Psoas muscle (tissue), 8 donors: ENCODE data around the gene MMEL1. TPM values are rescaled to one million over a fixed set of nuclear protein-coding genes. Genes with fewer than 3 reads are reported as not detected.

Source experiments
- ATAC-seq, 4 donors: fragments of 200-7000 bp; cut with Tn5 transposase; one replicate each; pipeline ENCODE4 v1.9.1; 2020; ENCODE audit warnings: moderate library complexity in 3 of 4, mild to moderate bottlenecking in 2 of 4
- DNase-seq, 2 donors: peaks; one replicate each; pipeline ENCODE4 v3.0.0-alpha.2; 2020
- H3K27ac ChIP-seq: fragments of 200-600 bp; one replicate; pipeline ENCODE4 v1.8.0; 2022
- H3K27me3 ChIP-seq, 3 donors: fragments of 200-600 bp in 1 of 3; one replicate each; pipeline versions ENCODE4 v1.6.1 to v1.8.0; 2013 to 2022; ENCODE audit warnings: low read length in 2 of 3, mild to moderate bottlenecking in 2 of 3, moderate library complexity in 1 of 3; ENCODE audit not compliant: insufficient read depth in 3 of 3
- H3K36me3 ChIP-seq, 2 donors: fragments of 200-600 bp in 1 of 2; one replicate each; pipeline versions ENCODE4 v1.6.1 to v1.8.0; 2013 to 2022; ENCODE audit warnings: low read depth in 1 of 2, mild to moderate bottlenecking in 1 of 2, moderate library complexity in 1 of 2; ENCODE audit not compliant: insufficient read depth in 1 of 2
- H3K4me1 ChIP-seq: fragments of 200-600 bp; one replicate; pipeline ENCODE4 v1.8.0; 2022
- H3K4me3 ChIP-seq: fragments of 200-600 bp; one replicate; pipeline ENCODE4 v1.8.0; 2022; ENCODE audit warnings: mild to moderate bottlenecking
- H3K9me3 ChIP-seq: fragments of 200-600 bp; one replicate; pipeline ENCODE4 v1.8.0; 2022
- WGBS, 3 donors: extraction: QIAGEN DNeasy Blood & Tissue Kit; methylation state at CpG; one replicate each; pipeline versions ENCODE4 v1.1.6 to v1.1.7; 2013; 5-methylcytosine and 5-hydroxymethylcytosine counted together
- intact Hi-C, 2 donors: fragments of 100-400 bp; cut with DNase I; formaldehyde crosslinking; loops; one replicate each; pipeline versions ENCODE4 v1.11.0 to v1.14.2; 2022
- polyA plus RNA-seq, 3 donors: library from polyadenylated mRNA; stranded (reverse); fragments of 200-250 nt; gene quantifications; one replicate each; pipeline ENCODE4 v1.2.3, GENCODE V29; 2013
- total RNA-seq, 4 donors: library from RNA; stranded (reverse); fragmentation: NEBNext Ultra II Directional in 2 of 4; extraction: Animal tissue kit (Norgen Biotek cat#: 25700) in 2 of 4; gene quantifications; one replicate each; pipeline versions ENCODE4 v1.2.1 to v1.2.4, GENCODE V29; 2021 to 2023
- TF ChIP-seq, protein P1 (sequence below): fragments of 200-600 bp; IDR thresholded peaks from one replicate; pipeline ENCODE4 v1.8.0; 2022; ENCODE audit warnings: antibody characterized with exemption
- donor health status: healthy with polysubstance abuse.
- donor health status: DM: no; HTN: no; CAD: no; lungs with moderate emphysema.
- donor health status: Bipolar disorder and iron deficiency.
- donor health status: healthy.
- donor health status: DM: yes; HTN: yes; CAD: no.
- donor health status: DM: no; HTN: no; CAD: no.
- donor health status: DM: no; HTN: no; CAD: no.
- donor health status: DM: yes; HTN: yes; CAD: no.

MMEL1 gene
- total and polyA plus RNA-seq, 7 donors = 0.08 to 0.89 (median 0.21) TPM; not detected in 2

DNA sequence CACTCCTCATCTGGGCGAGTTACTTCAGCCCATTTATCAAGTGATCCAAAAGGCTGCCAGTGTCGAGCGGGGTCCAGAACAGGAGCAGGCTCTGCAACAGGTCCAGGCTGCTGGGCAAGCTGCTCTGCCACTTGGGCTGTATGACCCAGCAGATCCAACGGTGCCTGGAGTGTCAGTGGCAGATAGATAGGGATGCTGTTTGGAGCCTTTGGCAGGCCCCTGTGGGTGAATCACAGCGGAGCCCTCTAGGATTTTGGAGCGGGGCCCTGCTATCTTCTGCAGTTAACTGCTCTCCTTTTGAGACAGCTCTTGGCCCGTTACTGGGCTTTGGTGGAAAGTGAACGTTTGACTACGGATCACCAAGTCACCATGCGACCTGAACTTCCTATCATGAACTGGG lies 7.5 kb downstream of the MMEL1 start:
- peaks cover 0 to 64% (median 8%) of the 10 kb centered on the region in 3 donors for H3K27me3 ChIP-seq
- WGBS, 3 donors = 79 to 82% (median 80%) methylated on average over 10 of the region's 10 CpGs

DNA sequence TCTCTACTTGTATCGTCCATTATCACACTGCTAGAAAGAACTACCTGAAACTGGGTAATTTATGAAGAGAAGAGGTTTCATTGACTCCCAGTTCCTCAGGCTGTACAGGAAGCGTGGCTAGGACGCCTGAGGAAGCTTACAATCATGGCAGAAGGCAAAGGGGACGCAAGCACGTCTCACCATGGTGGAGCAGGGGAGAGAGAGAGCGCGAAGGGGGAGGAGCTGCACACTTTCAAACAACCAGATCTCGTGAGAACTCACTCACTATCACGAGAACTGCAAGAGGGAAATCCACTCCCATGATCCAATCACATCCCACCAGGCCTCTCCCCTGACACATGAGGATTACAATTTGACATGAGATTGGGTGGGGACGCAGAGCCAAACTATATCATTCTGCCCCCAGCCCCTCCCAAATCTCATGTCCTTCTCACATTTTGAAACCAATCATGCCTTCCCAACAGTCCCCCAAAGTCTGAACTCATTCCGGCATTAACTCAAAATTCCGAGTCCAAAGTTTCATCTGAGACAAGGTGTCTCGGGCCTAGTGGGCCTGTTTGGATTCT lies 8.0 kb downstream of the MMEL1 start:
- Histone ChIP-seq H3K4me1 (no peaks in the 10 kb centered on the region), H3K36me3 (no peaks in the 10 kb centered on the region), H3K4me3 (no peak overlapping the region), H3K27ac (no peak overlapping the region), H3K27me3 (peaks cover 0 to 63% (median 8%) of the 10 kb centered on the region in 3 donors), H3K9me3 (no peaks in the 10 kb centered on the region)
- intact Hi-C loops = no loop called here
- 77 to 82% (median 78%) methylated on average over 13 of the region's 13 CpGs for WGBS, 3 donors
- DNase-seq = no peak
- no peak for ATAC-seq
- TF ChIP-seq, protein P1, sequence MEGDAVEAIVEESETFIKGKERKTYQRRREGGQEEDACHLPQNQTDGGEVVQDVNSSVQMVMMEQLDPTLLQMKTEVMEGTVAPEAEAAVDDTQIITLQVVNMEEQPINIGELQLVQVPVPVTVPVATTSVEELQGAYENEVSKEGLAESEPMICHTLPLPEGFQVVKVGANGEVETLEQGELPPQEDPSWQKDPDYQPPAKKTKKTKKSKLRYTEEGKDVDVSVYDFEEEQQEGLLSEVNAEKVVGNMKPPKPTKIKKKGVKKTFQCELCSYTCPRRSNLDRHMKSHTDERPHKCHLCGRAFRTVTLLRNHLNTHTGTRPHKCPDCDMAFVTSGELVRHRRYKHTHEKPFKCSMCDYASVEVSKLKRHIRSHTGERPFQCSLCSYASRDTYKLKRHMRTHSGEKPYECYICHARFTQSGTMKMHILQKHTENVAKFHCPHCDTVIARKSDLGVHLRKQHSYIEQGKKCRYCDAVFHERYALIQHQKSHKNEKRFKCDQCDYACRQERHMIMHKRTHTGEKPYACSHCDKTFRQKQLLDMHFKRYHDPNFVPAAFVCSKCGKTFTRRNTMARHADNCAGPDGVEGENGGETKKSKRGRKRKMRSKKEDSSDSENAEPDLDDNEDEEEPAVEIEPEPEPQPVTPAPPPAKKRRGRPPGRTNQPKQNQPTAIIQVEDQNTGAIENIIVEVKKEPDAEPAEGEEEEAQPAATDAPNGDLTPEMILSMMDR = no peak

More for the DNA sequence above, 7.5 kb downstream of the MMEL1 start:
- Histone ChIP-seq H3K4me3 (no peak overlapping the region), H3K36me3 (no peaks in the 10 kb centered on the region), H3K27ac (no peak overlapping the region), H3K9me3 (no peaks in the 10 kb centered on the region), H3K4me1 (no peaks in the 10 kb centered on the region)
- ATAC-seq (no peak), DNase-seq (no peak)
- intact Hi-C loops = no loop called here
- TF ChIP-seq, protein P1 = no peak

DNA sequence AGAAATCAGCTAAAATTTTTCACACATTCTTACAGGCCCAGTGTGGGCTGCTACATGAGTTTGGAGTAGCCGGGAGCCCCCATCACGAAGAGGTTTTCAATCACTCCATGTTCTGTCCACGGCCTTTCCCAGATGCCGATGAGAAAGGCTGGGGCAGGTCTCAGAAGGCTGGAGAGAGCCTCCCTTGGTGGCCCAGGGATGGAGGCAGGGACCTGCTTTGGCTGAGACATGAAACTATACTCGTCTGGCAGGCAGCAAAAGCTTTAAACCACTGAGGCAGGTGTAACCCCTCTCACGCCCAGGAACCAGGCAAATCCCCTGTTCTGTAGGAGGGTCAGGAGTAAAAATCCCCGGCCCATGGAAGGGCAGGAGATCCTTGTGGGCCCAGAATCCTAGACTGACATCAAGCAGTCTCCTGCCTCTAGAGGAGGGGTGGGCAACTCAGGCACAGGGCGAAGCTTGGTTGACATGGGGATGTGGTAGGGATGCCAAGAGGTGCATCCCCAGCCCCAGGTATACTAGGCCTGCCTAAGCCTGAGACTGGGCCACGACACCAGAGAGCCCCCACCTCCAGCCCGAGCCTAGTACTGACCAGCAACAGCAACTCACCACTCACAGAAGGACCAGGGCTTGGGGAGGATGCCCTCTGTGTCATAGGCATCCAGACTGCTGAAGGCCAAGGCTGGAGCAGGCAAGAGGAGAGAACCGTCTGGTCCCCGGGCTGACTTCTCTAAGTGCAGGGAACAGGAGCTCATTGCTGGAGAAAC lies 9.1 kb downstream of the MMEL1 start:
- Histone ChIP-seq H3K4me3 (no peak overlapping the region), H3K36me3 (no peaks in the 10 kb centered on the region), H3K27ac (no peak overlapping the region), H3K27me3 (peaks cover 0 to 55% (median 4%) of the 10 kb centered on the region in 3 donors), H3K4me1 (no peaks in the 10 kb centered on the region), H3K9me3 (no peaks in the 10 kb centered on the region)
- WGBS, 3 donors = 75 to 78% (median 78%) methylated on average over 12 of the region's 12 CpGs
- intact Hi-C loops = no loop called here
- no peak for ATAC-seq
- no peak for DNase-seq
- TF ChIP-seq, protein P1 = no peak

DNA sequence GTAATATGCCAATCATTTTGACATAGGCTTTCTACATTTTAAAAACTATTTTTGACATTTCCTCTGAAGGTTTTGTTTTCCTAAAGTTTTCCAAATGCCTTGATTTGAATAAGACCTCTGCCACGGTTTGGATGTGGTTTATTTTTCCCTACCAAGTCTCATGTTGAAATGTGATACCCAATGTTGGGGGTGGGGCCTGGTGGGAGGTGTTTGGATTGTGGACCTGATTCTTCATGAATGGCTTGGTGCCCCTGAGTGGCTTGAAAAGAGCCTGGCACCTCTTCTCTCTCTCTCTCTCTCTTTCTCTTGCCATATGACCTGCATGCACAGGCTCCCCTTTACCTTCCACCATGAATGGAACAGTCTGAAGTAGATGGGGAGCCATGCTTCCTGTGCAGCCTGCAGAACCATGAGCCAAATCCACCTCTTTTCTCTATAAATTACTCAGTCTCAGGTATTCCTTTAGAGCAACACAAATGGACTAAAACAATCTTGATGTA lies 14.8 kb downstream of the MMEL1 start:
- H3K27ac ChIP-seq = no peak overlapping the region
- ATAC-seq (no peak), DNase-seq (no peak)
- TF ChIP-seq, protein P1 = no peak
- peaks cover 3% of the 10 kb centered on the region for H3K9me3 ChIP-seq
- H3K27me3 ChIP-seq = peaks cover 0 to 29% (median 0%) of the 10 kb centered on the region in 3 donors
- H3K4me1 ChIP-seq = no peaks in the 10 kb centered on the region
- no peak overlapping the region for H3K4me3 ChIP-seq
- WGBS, 3 donors = 0 to 2% (median 0%) methylated on average over 1 of the region's 1 CpG
- no peaks in the 10 kb centered on the region for H3K36me3 ChIP-seq
- intact Hi-C loops = no loop called here
